GM21515 (cell line): ENCODE results near the gene NUCKS1.
"Not testable (repeated sequence)": the region's sequence is repeated elsewhere in the genome, so short reads cannot be mapped to it uniquely, and the experiment has no call there.

Source experiments
- ATAC-seq: cut with Tn5 transposase; IDR thresholded peaks from one replicate; pipeline ENCODE4 v1.9.1; 2021; ENCODE audit not compliant: unreplicated experiment

Gene NUCKS1

GRCh38 chr1:205733438-205734175 is 16.4 kb downstream of the NUCKS1 start:
- ATAC-seq: no peak

DNA sequence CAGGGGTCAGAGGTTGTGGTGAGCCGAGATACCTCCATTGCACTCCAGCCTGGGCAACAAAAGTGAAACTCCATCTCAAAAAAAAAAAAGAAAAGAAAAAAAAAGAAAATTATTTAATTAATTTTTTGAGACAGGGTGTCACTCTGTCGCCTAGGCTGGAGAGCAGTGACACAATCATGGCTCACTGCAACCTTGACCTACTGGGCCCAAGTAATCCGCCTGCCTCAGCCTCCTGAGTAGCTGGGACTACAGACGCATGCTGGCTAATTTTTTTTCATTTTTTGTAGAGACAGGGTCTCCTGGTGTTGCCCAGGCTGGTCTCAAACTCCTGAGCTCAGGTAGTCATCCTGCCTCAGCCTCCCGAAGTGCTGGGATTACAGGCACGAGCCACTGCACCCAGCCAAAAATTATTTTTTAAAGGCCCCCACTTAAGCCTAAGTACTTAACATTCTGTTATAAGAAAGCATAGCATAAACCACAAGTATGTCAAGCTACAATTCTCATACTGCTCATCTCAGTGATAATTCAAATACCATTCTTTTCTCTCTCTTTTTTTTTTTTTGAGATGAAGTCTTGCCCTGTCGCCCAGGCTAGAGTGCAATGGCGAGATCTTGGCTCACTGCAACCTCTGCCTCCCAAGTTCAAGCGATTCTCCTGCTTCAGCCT is 19.9 kb downstream of the NUCKS1 start:
- no peak for ATAC-seq

- no peak for ATAC-seq
These were observed 23.3 kb downstream of the NUCKS1 start for GRCh38 chr1:205726619-205727125.

DNA sequence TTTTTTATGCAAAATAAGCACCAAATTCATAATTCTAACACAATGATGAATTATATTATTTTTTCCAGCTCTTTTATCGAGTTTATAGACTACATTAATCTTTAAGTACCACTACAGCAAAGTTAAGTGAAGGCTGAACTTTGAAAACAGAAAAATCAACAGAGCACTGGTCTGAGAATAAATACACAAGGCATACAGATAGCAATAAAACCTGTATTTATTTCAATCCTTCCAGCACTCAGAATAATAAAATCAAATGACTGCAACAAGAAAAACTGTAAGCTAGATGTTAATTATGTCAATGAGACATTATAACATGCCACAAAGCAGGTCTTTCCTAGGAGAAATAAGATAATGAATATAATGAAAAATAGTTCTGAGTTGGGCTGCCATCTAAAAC is 24.5 kb downstream of the NUCKS1 start:
- ATAC-seq: no peak

- not testable (repeated sequence) for ATAC-seq
These were observed 29.2 kb downstream of the NUCKS1 start for GRCh38 chr1:205720740-205721139.

- ATAC-seq: no peak
These were observed 30.2 kb downstream of the NUCKS1 start for GRCh38 chr1:205719762-205720161.

GRCh38 chr1:205719015-205719414 is 31.0 kb downstream of the NUCKS1 start:
- ATAC-seq: no peak

DNA sequence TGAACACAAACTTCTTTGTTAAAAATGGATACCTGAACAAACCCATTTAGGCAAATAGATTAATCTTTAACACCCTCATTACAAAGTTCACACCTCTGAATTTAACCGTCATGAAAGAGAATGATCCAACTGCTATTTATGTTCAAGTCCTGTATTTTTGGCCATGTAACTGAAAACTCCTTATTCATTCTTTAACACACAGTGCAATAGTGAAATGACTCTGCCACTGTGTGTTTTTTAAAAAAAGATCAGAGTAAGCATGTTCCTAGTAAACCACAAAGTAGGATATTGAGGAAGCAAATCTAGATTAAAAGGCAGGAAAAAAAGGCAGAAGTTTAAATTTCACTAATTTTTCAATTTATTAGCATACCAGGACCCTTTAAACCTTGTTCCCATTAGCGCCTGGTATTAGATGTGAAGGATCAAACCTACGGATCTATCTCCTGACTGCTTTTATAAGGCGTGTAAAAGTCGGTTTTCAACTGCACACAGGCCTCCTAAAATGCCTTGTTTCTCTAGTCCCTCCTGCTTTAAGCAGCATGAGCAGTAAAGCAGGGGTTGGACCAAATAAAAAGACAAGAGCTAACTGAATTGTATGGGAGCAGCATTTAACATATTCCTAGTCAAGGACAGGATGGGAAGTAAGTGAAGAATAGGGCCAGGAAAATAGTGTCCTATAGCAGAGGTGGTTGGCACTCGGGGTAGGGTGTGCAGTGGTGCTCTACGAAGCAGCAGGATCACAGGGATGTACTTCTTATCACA is 33.4 kb downstream of the NUCKS1 start:
- ATAC-seq: no peak

- ATAC-seq: no peak
These were observed 34.4 kb downstream of the NUCKS1 start for GRCh38 chr1:205715628-205716027.

DNA sequence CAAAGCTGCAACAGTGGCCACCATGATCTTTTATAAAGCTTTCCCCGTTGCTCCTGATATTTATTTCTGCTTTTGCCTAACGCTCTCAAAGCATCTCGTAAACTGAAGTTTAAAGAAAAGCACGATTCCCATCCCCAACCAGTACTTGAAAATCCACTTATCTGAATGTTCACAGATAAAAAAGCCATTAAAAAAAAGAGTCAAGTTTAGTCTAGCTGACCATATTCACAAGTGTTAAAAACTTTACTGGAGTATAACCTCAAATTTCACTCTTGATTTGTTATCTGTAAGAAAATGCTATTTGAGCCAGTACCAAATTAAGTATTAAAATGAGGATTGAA is 35.1 kb downstream of the NUCKS1 start:
- no peak for ATAC-seq

DNA sequence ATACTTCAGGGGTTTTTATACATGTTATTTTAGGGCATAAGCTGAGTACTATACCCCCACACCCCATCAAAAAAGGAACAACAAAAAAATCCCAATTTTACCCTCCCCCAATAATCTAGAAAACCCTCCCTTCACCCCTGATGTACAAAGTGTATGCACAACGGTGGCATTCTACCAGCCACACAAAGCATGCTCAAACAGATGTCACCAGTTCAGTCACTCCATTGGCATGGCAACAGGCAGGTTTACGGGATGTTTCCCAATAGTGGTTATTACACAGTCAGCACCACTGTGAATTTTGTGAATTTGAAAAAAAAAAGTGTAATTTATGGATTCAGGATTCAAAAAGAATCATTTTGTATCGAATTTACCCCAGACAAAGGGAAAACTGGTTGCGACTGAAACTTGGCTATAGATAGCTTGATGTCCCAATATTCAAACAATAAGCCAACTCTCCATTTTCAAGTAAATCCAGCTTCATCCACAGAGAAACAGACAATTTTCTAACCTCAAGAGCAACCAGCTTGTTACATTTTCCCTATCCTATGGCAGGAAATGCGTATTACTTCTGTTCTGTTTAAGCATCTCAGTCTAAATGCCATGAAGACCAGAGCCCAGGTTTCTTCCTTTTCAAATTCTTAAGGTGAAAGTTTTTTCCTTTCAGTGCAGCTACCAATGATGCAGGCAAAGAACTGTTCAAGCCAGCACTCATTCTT is 35.6 kb downstream of the NUCKS1 start:
- ATAC-seq: no peak

- no peak for ATAC-seq
These were observed 38.6 kb downstream of the NUCKS1 start for GRCh38 chr1:205711105-205712048.

DNA sequence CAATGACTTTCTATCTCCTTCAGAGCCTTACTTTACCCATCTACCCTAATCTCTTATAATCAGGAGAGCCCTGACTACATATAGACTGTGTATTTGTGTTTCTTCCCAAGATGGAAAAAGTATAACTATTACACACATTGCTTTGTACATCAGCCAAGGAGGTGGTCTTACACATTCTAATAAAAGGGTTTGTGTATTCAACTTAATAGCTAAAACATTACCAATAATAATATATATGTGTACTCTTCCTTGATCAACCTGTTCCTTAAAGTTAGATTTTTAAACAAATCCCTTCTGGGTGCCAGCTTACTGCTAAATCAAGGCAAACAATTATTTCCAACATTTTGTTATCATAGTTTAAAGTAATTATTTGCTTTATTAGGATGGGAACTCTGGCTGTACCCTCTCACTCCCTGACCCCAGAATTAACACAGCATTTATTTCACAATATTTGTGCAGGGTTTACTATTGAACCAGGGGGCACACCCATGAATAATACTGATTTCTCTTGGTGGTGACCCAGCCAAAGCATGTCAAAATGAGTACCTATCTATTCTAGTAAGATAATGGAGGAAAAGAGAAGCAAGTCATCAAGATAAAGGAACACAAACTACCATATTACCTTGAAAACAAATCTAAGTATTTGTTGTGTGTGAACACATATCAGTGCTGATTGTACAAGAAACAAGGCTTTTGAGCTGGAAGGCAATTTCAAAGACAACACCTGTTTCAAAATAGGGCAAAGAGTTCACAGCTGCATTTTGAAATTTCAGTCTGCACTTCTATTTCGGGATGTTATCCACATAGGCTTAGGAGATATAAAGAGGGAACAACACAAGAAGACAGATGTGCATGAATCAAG is 39.5 kb downstream of the NUCKS1 start:
- ATAC-seq: no peak

- no peak for ATAC-seq
These were observed 40.3 kb downstream of the NUCKS1 start for GRCh38 chr1:205709640-205710039.

GRCh38 chr1:205709059-205709398 is 41.0 kb downstream of the NUCKS1 start:
- no peak for ATAC-seq

GRCh38 chr1:205706601-205707502 is 43.1 kb downstream of the NUCKS1 start:
- ATAC-seq: no peak

DNA sequence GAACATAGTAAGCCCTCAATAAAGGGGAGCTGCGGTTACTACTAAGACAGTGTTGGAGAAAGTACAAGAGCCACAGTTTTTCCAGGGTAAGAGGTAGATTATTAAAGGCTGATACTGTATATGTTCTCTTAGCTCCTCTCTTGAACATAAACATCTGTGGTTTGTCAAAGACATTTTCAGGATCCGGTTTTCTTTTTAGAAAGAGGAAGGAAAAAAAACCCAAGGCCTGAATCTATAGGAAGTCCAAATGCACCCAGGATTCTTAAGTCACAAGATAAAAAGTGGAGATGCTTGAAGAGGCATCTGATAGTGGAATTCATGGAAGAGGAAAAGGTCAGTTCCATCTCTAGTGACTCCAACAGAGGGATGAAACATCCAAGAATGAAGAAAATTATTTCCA is 45.1 kb downstream of the NUCKS1 start:
- no peak for ATAC-seq

GRCh38 chr1:205703072-205703471 is 46.9 kb downstream of the NUCKS1 start:
- ATAC-seq: no peak
